GM12878 (cell line): ENCODE results near the gene CD70. TPM values are rescaled to one million over a fixed set of nuclear protein-coding genes. Genes with fewer than 3 reads are reported as not detected.

Experiments
- BCLAF1 ChIP-seq: fragments of 450-650 bp; IDR thresholded peaks from 2 replicates; pipeline ENCODE4 v1.6.1; 2017; ENCODE audit warnings: antibody characterized with exemption, mild to moderate bottlenecking, moderate library complexity
- BRCA1 ChIP-seq: IDR thresholded peaks from 2 replicates; pipeline ENCODE4 v1.6.1; 2011; ENCODE audit warnings: low read depth, low read length, improper control_type of control experiment
- CBX5 ChIP-seq: sonication (generic); IDR thresholded peaks from 2 replicates; pipeline ENCODE4 v1.6.1; 2016; ENCODE audit warnings: low read depth, moderate library complexity, mild to moderate bottlenecking, inconsistent platforms
- E2F4 ChIP-seq: IDR thresholded peaks from 2 replicates; pipeline ENCODE4 v1.6.1; 2012; ENCODE audit warnings: low read depth, low read length, improper control_type of control experiment
- ESRRA ChIP-seq: IDR thresholded peaks from 2 replicates; pipeline ENCODE4 v1.6.1; 2012; ENCODE audit warnings: mild to moderate bottlenecking, low read length, improper control_type of control experiment
- EZH2 ChIP-seq: IDR thresholded peaks from 2 replicates; pipeline ENCODE4 v1.6.1; 2012; ENCODE audit warnings: low read depth, mild to moderate bottlenecking, control low read depth, inconsistent platforms, low read length, borderline replicate concordance; ENCODE audit not compliant: control insufficient read depth
- FOS ChIP-seq: IDR thresholded peaks from 3 replicates; pipeline ENCODE4 v1.6.1; 2011; ENCODE audit warnings: borderline replicate concordance; ENCODE audit not compliant: insufficient read length; ENCODE audit errors: extremely low read depth
- FOXM1 ChIP-seq: IDR thresholded peaks from 2 replicates; pipeline ENCODE4 v1.6.1; 2012; ENCODE audit warnings: low read depth, mild to moderate bottlenecking, inconsistent platforms, low read length, moderate library complexity
- MTA3 ChIP-seq: IDR thresholded peaks from 2 replicates; pipeline ENCODE4 v1.6.1; 2012; ENCODE audit warnings: low read length, inconsistent platforms, borderline replicate concordance
- RELA ChIP-seq: fragments of 450-650 bp; IDR thresholded peaks from 2 replicates; pipeline ENCODE4 v1.8.0; 2014; ENCODE audit warnings: borderline replicate concordance; ENCODE audit not compliant: partially characterized antibody
- SMAD5 ChIP-seq: IDR thresholded peaks from 2 replicates; pipeline ENCODE4 v1.6.1; 2016; ENCODE audit warnings: antibody characterized with exemption, low read depth
- STAT1 ChIP-seq: fragments of 450-650 bp; conservative IDR thresholded peaks from 2 replicates; pipeline ENCODE4 v1.6.1; 2014; ENCODE audit warnings: antibody characterized with exemption, mild to moderate bottlenecking
- TAF1 ChIP-seq: IDR thresholded peaks from 2 replicates; pipeline ENCODE4 v1.6.1; 2011; ENCODE audit warnings: mild to moderate bottlenecking, low read depth, low read length, borderline replicate concordance
- WRNIP1 ChIP-seq: IDR thresholded peaks from 2 replicates; pipeline ENCODE4 v1.6.1; 2011; ENCODE audit warnings: low read depth, low read length, improper control_type of control experiment, borderline replicate concordance
- YY1 ChIP-seq: IDR thresholded peaks from 2 replicates; pipeline ENCODE4 v1.6.1; 2011; ENCODE audit warnings: low read depth, mild to moderate bottlenecking, low read length
- ZNF217 ChIP-seq: fragments of 450-650 bp; IDR thresholded peaks from 2 replicates; pipeline ENCODE4 v1.6.1; 2017; ENCODE audit warnings: antibody characterized with exemption, mild to moderate bottlenecking
- ZNF24 ChIP-seq: fragments of 450-650 bp; IDR thresholded peaks from 2 replicates; pipeline ENCODE4 v1.6.1; 2017; ENCODE audit warnings: antibody characterized with exemption, mild to moderate bottlenecking
- polyA plus RNA-seq, 11 experiments: library from polyadenylated mRNA; depleted of rRNA in 4 of 11; unstranded in 6 of 11; stranded (reverse) in 5 of 11; fragments of >200 nt; fragmentation: Nextera tagmentation in 4 of 11; fragmentation: Illumina TruSeq in 1 of 11; extraction: Ambion mirVana in 4 of 11; extraction: Trizol in 1 of 11; gene quantifications; 1 replicate in 1 of 11; 2 replicates in 10 of 11; pipeline versions ENCODE4 v1.2.1 to v1.2.3, GENCODE V29; 2011 to 2016; ENCODE audit warnings: inconsistent platforms in 2 of 11, missing spikeins in 2 of 11, low read depth in 1 of 11
- total RNA-seq, 4 experiments: library from RNA; depleted of rRNA in 3 of 4; stranded (reverse); fragments of >200 nt in 3 of 4; fragmentation: Illumina TruSeq in 1 of 4; extraction: Trizol in 1 of 4; gene quantifications; 2 replicates each; pipeline versions ENCODE4 v1.2.1 to v1.2.3, GENCODE V29; 2013 to 2021
- TF ChIP-seq, protein P1 (sequence below): IDR thresholded peaks from 2 replicates; pipeline ENCODE4 v1.6.1; 2012; ENCODE audit warnings: improper control_type of control experiment, low read depth, low read length; ENCODE audit not compliant: insufficient replicate concordance

The CD70 gene
- total and polyA plus RNA-seq, 10 of the 15 experiments (the other 5 are each of a cell fraction or from before 2014, with no cell fraction given) = 16.4 to 441 (median 265) TPM

GRCh38 chr19:6577476-6578125 lies 13.3 kb downstream of the CD70 start (continued):
- TF ChIP-seq BCLAF1 = no peak
- TF ChIP-seq E2F4 = no peak
- no peak; the same call in 1 of the 2 replicates for TF ChIP-seq ESRRA
- no peak for TF ChIP-seq STAT1
- TF ChIP-seq, protein P1, sequence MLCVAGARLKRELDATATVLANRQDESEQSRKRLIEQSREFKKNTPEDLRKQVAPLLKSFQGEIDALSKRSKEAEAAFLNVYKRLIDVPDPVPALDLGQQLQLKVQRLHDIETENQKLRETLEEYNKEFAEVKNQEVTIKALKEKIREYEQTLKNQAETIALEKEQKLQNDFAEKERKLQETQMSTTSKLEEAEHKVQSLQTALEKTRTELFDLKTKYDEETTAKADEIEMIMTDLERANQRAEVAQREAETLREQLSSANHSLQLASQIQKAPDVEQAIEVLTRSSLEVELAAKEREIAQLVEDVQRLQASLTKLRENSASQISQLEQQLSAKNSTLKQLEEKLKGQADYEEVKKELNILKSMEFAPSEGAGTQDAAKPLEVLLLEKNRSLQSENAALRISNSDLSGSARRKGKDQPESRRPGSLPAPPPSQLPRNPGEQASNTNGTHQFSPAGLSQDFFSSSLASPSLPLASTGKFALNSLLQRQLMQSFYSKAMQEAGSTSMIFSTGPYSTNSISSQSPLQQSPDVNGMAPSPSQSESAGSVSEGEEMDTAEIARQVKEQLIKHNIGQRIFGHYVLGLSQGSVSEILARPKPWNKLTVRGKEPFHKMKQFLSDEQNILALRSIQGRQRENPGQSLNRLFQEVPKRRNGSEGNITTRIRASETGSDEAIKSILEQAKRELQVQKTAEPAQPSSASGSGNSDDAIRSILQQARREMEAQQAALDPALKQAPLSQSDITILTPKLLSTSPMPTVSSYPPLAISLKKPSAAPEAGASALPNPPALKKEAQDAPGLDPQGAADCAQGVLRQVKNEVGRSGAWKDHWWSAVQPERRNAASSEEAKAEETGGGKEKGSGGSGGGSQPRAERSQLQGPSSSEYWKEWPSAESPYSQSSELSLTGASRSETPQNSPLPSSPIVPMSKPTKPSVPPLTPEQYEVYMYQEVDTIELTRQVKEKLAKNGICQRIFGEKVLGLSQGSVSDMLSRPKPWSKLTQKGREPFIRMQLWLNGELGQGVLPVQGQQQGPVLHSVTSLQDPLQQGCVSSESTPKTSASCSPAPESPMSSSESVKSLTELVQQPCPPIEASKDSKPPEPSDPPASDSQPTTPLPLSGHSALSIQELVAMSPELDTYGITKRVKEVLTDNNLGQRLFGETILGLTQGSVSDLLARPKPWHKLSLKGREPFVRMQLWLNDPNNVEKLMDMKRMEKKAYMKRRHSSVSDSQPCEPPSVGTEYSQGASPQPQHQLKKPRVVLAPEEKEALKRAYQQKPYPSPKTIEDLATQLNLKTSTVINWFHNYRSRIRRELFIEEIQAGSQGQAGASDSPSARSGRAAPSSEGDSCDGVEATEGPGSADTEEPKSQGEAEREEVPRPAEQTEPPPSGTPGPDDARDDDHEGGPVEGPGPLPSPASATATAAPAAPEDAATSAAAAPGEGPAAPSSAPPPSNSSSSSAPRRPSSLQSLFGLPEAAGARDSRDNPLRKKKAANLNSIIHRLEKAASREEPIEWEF = no peak
- TF ChIP-seq YY1 = 0 out of 2 replicates have a peak, but pooled peaks have one; percentile 7
- 0 out of 2 replicates have a peak, but pooled peaks have one; percentile 57 for TF ChIP-seq MTA3
- peak; percentile 52 for TF ChIP-seq TAF1
- peak; percentile 14 for TF ChIP-seq RELA
- no peak; the same call in 1 of the 2 replicates for TF ChIP-seq SMAD5
- TF ChIP-seq FOXM1 = peak; percentile 71; the same call in 1 of the 2 replicates
- peak; percentile 14; the same call in 1 of the 2 replicates for TF ChIP-seq ZNF217
- TF ChIP-seq WRNIP1 = 0 out of 2 replicates have a peak, but pooled peaks have one; percentile 89
- peak; percentile 75; the same call in 1 of the 2 replicates for TF ChIP-seq ZNF24
- no peak for TF ChIP-seq FOS
- peak; percentile 8; the same call in 1 of the 2 replicates for TF ChIP-seq CBX5
- no peak for TF ChIP-seq BRCA1
- TF ChIP-seq EZH2 = no peak
